A549 (cell line): ENCODE results near the gene ODAD4. TPM values are rescaled to one million over a fixed set of nuclear protein-coding genes. Genes with fewer than 3 reads are reported as not detected.

Experiments
- ATAC-seq, 2 experiments: fragments of 200-7000 bp in 1 of 2; fragments of >200 bp in 1 of 2; cut with Nextera tagmentation in 1 of 2; cut with Tn5 transposase in 1 of 2; 3 replicates each; pipeline versions ENCODE4 v1.8.0 to v1.9.1; 2018 to 2020; ENCODE audit warnings: mild to moderate bottlenecking in 1 of 2, moderate library complexity in 1 of 2
- CTCF ChIA-PET: fragments of 300-600 bp; sonication (Branson Sonifier 250); formaldehyde crosslinking; extraction: SDS; loops from one replicate; lab custom pipeline; 2021; ENCODE audit warnings: antibody characterized with exemption, inconsistent platforms; lab: Yijun Ruan, JAX
- POLR2A ChIA-PET: fragments of 350-600 bp; formaldehyde crosslinking; extraction: SDS; loops from one replicate; lab custom pipeline; 2021; ENCODE audit warnings: antibody characterized with exemption, inconsistent platforms; lab: Yijun Ruan, JAX
- DNase-seq, 2 experiments: peaks; one replicate each; pipeline versions ENCODE4 v3.0.0 to v3.0.0-alpha.2; 2011 to 2016; ENCODE audit warnings: low read depth in 1 of 2, low spot score in 1 of 2
- FAIRE-seq: peaks from 2 replicates; lab custom pipeline; 2011; peaks lifted over from hg19 to GRCh38; lab: Jason Lieb, UNC
- H3K27ac ChIP-seq, 2 experiments: fragments of >200 bp; sonication (Bioruptor Twin); formaldehyde crosslinking; 3 replicates each; pipeline ENCODE4 v1.5.1; 2016 to 2017
- H3K4me1 ChIP-seq: fragments of >200 bp; sonication (Bioruptor Twin); formaldehyde crosslinking; 3 replicates; pipeline ENCODE4 v1.6.1; 2016
- H3K4me2 ChIP-seq: fragments of >200 bp; sonication (Bioruptor Twin); formaldehyde crosslinking; 3 replicates; pipeline ENCODE4 v1.6.1; 2016
- H3K4me3 ChIP-seq: fragments of >200 bp; sonication (Bioruptor Twin); formaldehyde crosslinking; 3 replicates; pipeline ENCODE4 v1.5.1; 2016
- H3K9me3 ChIP-seq: fragments of >200 bp; sonication (Bioruptor Twin); formaldehyde crosslinking; 3 replicates; pipeline ENCODE4 v1.6.1; 2016
- BHLHE40 ChIP-seq: IDR thresholded peaks from 2 replicates; pipeline ENCODE4 v1.6.1; 2012; ENCODE audit warnings: low read depth, low read length, inconsistent platforms
- CBX2 ChIP-seq: fragments of 200-600 bp; sonication (generic); IDR thresholded peaks from 2 replicates; pipeline ENCODE4 v1.6.1; 2016; ENCODE audit warnings: low read depth, mild to moderate bottlenecking, borderline replicate concordance
- CBX8 ChIP-seq: fragments of 200-600 bp; sonication (generic); IDR thresholded peaks from 2 replicates; pipeline ENCODE4 v1.6.1; 2016
- CHD2 ChIP-seq: fragments of 150-350 bp; IDR thresholded peaks from 2 replicates; pipeline ENCODE4 v1.6.1; 2014; ENCODE audit warnings: low read length; ENCODE audit not compliant: partially characterized antibody
- CHD4 ChIP-seq: fragments of 200-600 bp; sonication (generic); IDR thresholded peaks from 2 replicates; pipeline ENCODE4 v1.6.1; 2016; ENCODE audit warnings: antibody characterized with exemption, mild to moderate bottlenecking, borderline replicate concordance
- EHF ChIP-seq: fragments of 250-450 bp; sonication (Bioruptor Pico); IDR thresholded peaks from 2 replicates; pipeline ENCODE4 v1.5.0; 2020; ENCODE audit warnings: mild to moderate bottlenecking
- EP300 ChIP-seq, 2 experiments: fragments of >200 bp; sonication (Bioruptor Twin); formaldehyde crosslinking; IDR thresholded peaks; 2 replicates in 1 of 2; 3 replicates in 1 of 2; pipeline ENCODE4 v1.6.1; 2016 to 2017
- FOSB ChIP-seq: fragments of 250-450 bp; sonication (Bioruptor Pico); IDR thresholded peaks from 2 replicates; pipeline ENCODE4 v1.5.0; 2020; ENCODE audit warnings: mild to moderate bottlenecking, moderate library complexity
- FOXS1 ChIP-seq: fragments of 250-450 bp; sonication (Bioruptor Pico); IDR thresholded peaks from 2 replicates; pipeline ENCODE4 v1.5.0; 2020; ENCODE audit warnings: mild to moderate bottlenecking, moderate library complexity
- HEYL ChIP-seq: fragments of 250-450 bp; sonication (Bioruptor Pico); IDR thresholded peaks from 2 replicates; pipeline ENCODE4 v1.8.0; 2021; ENCODE audit warnings: mild to moderate bottlenecking, moderate library complexity
- HOXA7 ChIP-seq: fragments of 250-450 bp; sonication (Bioruptor Pico); IDR thresholded peaks from 2 replicates; pipeline ENCODE4 v1.5.0; 2020; ENCODE audit warnings: mild to moderate bottlenecking, moderate library complexity
- HOXB5 ChIP-seq: fragments of 250-450 bp; sonication (Bioruptor Pico); IDR thresholded peaks from 2 replicates; pipeline ENCODE4 v1.5.0; 2020; ENCODE audit warnings: mild to moderate bottlenecking, moderate library complexity
- JUN ChIP-seq, 2 experiments: fragments of >200 bp; sonication (Bioruptor Twin); formaldehyde crosslinking; IDR thresholded peaks; 2 replicates in 1 of 2; 3 replicates in 1 of 2; pipeline ENCODE4 v1.6.1; 2016 to 2017
- JUNB ChIP-seq: fragments of >200 bp; sonication (Bioruptor Twin); formaldehyde crosslinking; IDR thresholded peaks from 2 replicates; pipeline ENCODE4 v1.6.1; 2016
- KDM1A ChIP-seq: fragments of 200-600 bp; sonication (generic); IDR thresholded peaks from 2 replicates; pipeline ENCODE4 v1.6.1; 2016; ENCODE audit warnings: low read depth, mild to moderate bottlenecking
- KDM5A ChIP-seq: fragments of 200-600 bp; sonication (generic); IDR thresholded peaks from 2 replicates; pipeline ENCODE4 v1.6.1; 2016; ENCODE audit warnings: antibody characterized with exemption, mild to moderate bottlenecking
- MAFK ChIP-seq: fragments of 450-650 bp; IDR thresholded peaks from 2 replicates; pipeline ENCODE4 v1.6.1; 2014; ENCODE audit not compliant: partially characterized antibody
- NPAS2 ChIP-seq: fragments of 250-450 bp; sonication (Bioruptor Pico); IDR thresholded peaks from 2 replicates; pipeline ENCODE4 v1.8.0; 2022; ENCODE audit warnings: mild to moderate bottlenecking, moderate library complexity, borderline replicate concordance
- NR3C1 ChIP-seq: fragments of >200 bp; sonication (Bioruptor Twin); formaldehyde crosslinking; IDR thresholded peaks from 3 replicates; pipeline ENCODE4 v1.6.1; 2017
- POLR2AphosphoS2 ChIP-seq: conservative IDR thresholded peaks from 2 replicates; pipeline ENCODE4 v1.6.1; 2012; ENCODE audit warnings: low read length, improper control_type of control experiment, inconsistent platforms
- RARB ChIP-seq: fragments of 250-450 bp; sonication (Bioruptor Pico); IDR thresholded peaks from 2 replicates; pipeline ENCODE4 v1.8.0; 2021; ENCODE audit warnings: mild to moderate bottlenecking, moderate library complexity
- SREBF2 ChIP-seq: fragments of 450-650 bp; IDR thresholded peaks from 2 replicates; pipeline ENCODE4 v1.6.1; 2014; ENCODE audit warnings: mild to moderate bottlenecking, moderate library complexity
- ZFP36 ChIP-seq: fragments of 450-650 bp; IDR thresholded peaks from 2 replicates; pipeline ENCODE4 v1.6.1; 2014; ENCODE audit warnings: borderline replicate concordance; ENCODE audit not compliant: partially characterized antibody
- ZNF302 ChIP-seq: fragments of 250-450 bp; sonication (Bioruptor Pico); IDR thresholded peaks from 2 replicates; pipeline ENCODE4 v1.9.0; 2021; ENCODE audit warnings: inconsistent platforms, mild to moderate bottlenecking, moderate library complexity
- WGBS: methylation state at CpG from one replicate; pipeline ENCODE4 v1.1.6; 2017; ENCODE audit errors: missing lambda C conversion rate; 5-methylcytosine and 5-hydroxymethylcytosine counted together
- polyA plus RNA-seq, 4 experiments: library from polyadenylated mRNA; depleted of rRNA in 3 of 4; stranded (reverse); fragments of >200 nt; fragmentation: RNase III in 1 of 4; extraction: RNeasy Plus Mini Kit Qiagen cat#74134 plus additional on column Dnase treatment in 1 of 4; gene quantifications; 2 replicates in 3 of 4; 3 replicates in 1 of 4; pipeline ENCODE4 v1.2.3, GENCODE V29; 2011 to 2017
- TF ChIP-seq, protein P1 (sequence below): fragments of 250-450 bp; sonication (Bioruptor Pico); IDR thresholded peaks from 2 replicates; pipeline ENCODE4 v1.5.0; 2021; ENCODE audit warnings: mild to moderate bottlenecking, moderate library complexity, borderline replicate concordance
- TF ChIP-seq, protein P2 (sequence below): fragments of 250-450 bp; sonication (Bioruptor Pico); IDR thresholded peaks from 2 replicates; pipeline ENCODE4 v1.5.0; 2020; ENCODE audit warnings: low read depth, mild to moderate bottlenecking, moderate library complexity

The ODAD4 gene
- polyA plus RNA-seq, 2 of the 4 experiments (the other 2 are of a cell fraction): 2.0 to 2.3 TPM

DNA sequence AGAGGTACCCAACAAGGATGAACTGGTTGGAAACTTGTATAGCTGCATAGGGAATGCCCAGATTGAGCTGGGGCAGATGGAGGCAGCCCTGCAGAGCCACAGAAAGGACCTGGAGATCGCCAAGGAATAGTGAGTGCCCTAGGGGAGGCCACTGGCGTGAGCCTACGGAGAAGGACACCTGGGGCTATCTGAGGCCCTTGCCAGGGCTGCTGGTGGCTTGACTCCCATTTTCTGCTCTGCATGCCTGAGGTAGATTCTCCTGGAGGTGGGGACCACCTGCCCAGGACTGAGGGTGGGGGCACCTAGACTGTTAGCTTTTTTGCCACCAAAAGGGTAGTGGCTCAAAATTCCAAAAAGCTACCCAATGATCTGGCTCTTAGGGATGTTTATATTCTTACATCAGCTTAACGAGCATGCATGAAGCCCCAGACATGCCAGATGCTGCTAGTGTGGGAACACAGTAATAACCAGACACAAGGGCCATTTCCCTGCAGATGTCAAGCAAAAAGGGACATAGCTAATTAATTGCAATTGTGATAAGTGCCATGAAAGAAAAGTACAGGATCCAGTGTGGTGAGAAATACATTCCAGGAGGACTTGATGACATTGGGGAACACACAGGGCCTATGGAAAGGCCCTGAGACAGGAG, 8.8 kb downstream of the ODAD4 start:
- Histone ChIP-seq H3K4me3 (no peak overlapping the region), H3K4me2 (no peak overlapping the region), H3K9me3 (no peaks in the 10 kb centered on the region), H3K27ac (no peak overlapping the region), H3K4me1 (no peaks in the 10 kb centered on the region)
- DNase-seq (no peak), FAIRE-seq (no peak), ATAC-seq (no peak)
- TF ChIP-seq, protein P1, sequence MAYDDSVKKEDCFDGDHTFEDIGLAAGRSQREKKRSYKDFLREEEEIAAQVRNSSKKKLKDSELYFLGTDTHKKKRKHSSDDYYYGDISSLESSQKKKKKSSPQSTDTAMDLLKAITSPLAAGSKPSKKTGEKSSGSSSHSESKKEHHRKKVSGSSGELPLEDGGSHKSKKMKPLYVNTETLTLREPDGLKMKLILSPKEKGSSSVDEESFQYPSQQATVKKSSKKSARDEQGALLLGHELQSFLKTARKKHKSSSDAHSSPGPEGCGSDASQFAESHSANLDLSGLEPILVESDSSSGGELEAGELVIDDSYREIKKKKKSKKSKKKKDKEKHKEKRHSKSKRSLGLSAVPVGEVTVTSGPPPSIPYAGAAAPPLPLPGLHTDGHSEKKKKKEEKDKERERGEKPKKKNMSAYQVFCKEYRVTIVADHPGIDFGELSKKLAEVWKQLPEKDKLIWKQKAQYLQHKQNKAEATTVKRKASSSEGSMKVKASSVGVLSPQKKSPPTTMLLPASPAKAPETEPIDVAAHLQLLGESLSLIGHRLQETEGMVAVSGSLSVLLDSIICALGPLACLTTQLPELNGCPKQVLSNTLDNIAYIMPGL (CRISPR knock-in tag): no peak
- TF ChIP-seq CBX2 (no peak), BHLHE40 (no peak), MAFK (no peak), NR3C1 (no peak), ZFP36 (no peak), HOXA7 (CRISPR knock-in tag) (no peak), JUNB (no peak), CHD4 (no peak)
- ChIA-PET POLR2A (interaction anchor here (2.3 kb wide), 1 partner anchor 9 kb away, joined by 6 read pairs; the partner anchor contains the start of gene ODAD4), CTCF (interaction anchor here (0.6 to 15.4 kb wide), 7 partner anchors 9 to 663 kb away, joined by 3 to 204 read pairs (median 3); partner anchors contain the start of genes NKIRAS2 and ODAD4)
- WGBS: 77% methylated on average over 4 of the region's 4 CpGs

DNA sequence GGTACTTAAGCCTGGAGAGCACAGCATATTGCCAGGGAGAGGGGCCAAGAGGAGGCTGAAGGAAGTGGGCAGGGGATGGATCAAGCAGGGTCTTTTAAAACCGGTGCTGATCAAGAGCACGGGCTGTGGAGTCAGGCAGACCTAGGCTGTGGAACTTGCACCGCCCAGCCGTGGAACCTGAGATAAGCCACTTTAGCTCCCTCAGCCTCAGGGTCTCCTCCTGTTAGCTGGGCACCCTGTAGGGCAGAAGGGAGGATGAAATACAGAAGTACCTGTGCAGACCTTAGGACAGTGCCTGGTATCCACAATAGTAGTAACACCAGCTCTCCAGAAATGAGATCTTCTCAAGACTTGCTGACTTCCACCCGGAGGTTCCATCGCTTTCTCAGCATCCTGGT, 9.3 kb downstream of the ODAD4 start:
- Histone ChIP-seq H3K4me3 (no peak overlapping the region), H3K4me2 (no peak overlapping the region), H3K9me3 (no peaks in the 10 kb centered on the region), H3K4me1 (no peaks in the 10 kb centered on the region), H3K27ac (no peak overlapping the region)
- no peak for FAIRE-seq
- DNase-seq: no peak
- ChIA-PET CTCF (interaction anchor here (0.6 to 15.4 kb wide), 5 partner anchors 9 to 178 kb away, joined by 3 to 204 read pairs (median 3); partner anchors contain the start of gene ODAD4), POLR2A (interaction anchor here (2.3 kb wide), 1 partner anchor 9 kb away, joined by 6 read pairs; the partner anchor contains the start of gene ODAD4)
- 82% methylated on average over 6 of the region's 6 CpGs for WGBS
- ATAC-seq: no peak
- no peak for TF ChIP-seq SREBF2
- TF ChIP-seq, protein P2, sequence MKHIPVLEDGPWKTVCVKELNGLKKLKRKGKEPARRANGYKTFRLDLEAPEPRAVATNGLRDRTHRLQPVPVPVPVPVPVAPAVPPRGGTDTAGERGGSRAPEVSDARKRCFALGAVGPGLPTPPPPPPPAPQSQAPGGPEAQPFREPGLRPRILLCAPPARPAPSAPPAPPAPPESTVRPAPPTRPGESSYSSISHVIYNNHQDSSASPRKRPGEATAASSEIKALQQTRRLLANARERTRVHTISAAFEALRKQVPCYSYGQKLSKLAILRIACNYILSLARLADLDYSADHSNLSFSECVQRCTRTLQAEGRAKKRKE (CRISPR knock-in tag): no peak
- no peak for TF ChIP-seq EP300 (IDR thresholded peaks at IDR 0.05)
- TF ChIP-seq CHD4: no peak
- TF ChIP-seq JUNB: no peak
- no peak for TF ChIP-seq KDM5A
- no peak for TF ChIP-seq POLR2AphosphoS2
- no peak for TF ChIP-seq NR3C1
- TF ChIP-seq FOSB (CRISPR knock-in tag): no peak
- no peak for TF ChIP-seq NPAS2 (CRISPR knock-in tag)
- no peak for TF ChIP-seq RARB (CRISPR knock-in tag)
- no peak for TF ChIP-seq HEYL
- no peak for TF ChIP-seq CBX8
- no peak for TF ChIP-seq KDM1A
- TF ChIP-seq HOXB5: no peak
- TF ChIP-seq CHD2: no peak
- no peak for TF ChIP-seq JUN (IDR thresholded peaks at IDR 0.05)
- TF ChIP-seq EHF (CRISPR knock-in tag): no peak
- no peak for TF ChIP-seq FOXS1 (CRISPR knock-in tag)
- no peak for TF ChIP-seq ZNF302 (CRISPR knock-in tag)
